ENCODE measurements around the gene IVNS1ABP.

GRCh38 chr1:185295091-185295490, 22.0 kb downstream of the IVNS1ABP start:
- TF ChIP-seq EP300 (IDR thresholded peaks at IDR 0.05) (no peak), CTCF (IDR thresholded peaks at IDR 0.05) (no peak), POLR2AphosphoS5 (IDR thresholded peaks at IDR 0.05) (no peak)

Measured in gastroesophageal sphincter (tissue), 3 donors.